Loucy (cell line): ENCODE measurements around the gene SMARCAL1.

Source experiments
- H2AFZ ChIP-seq: fragments of 200-600 bp; sonication (generic); 2 replicates; pipeline ENCODE4 v1.6.0; 2016; ENCODE audit warnings: antibody characterized with exemption, mild to moderate bottlenecking, low read length, moderate library complexity
- H3F3A ChIP-seq: fragments of 200-600 bp; 2 replicates; pipeline ENCODE4 v1.6.0; 2016; ENCODE audit warnings: antibody characterized with exemption, low read depth, mild to moderate bottlenecking
- H3K27me3 ChIP-seq: fragments of 200-600 bp; sonication (generic); 2 replicates; pipeline ENCODE4 v1.6.1; 2014; ENCODE audit warnings: low read length, mild to moderate bottlenecking; ENCODE audit not compliant: insufficient read depth, poor library complexity, severe bottlenecking
- H3K36me3 ChIP-seq: fragments of 200-600 bp; sonication (generic); 2 replicates; pipeline ENCODE4 v1.6.1; 2016; ENCODE audit warnings: low read length; ENCODE audit not compliant: insufficient read depth
- H3K4me1 ChIP-seq: fragments of 200-600 bp; sonication (generic); 2 replicates; pipeline ENCODE4 v1.5.1; 2014; ENCODE audit warnings: low read length, mild to moderate bottlenecking; ENCODE audit not compliant: insufficient read depth, poor library complexity, severe bottlenecking
- H3K4me2 ChIP-seq: fragments of 200-600 bp; sonication (generic); 2 replicates; pipeline ENCODE4 v1.6.0; 2014; ENCODE audit warnings: antibody characterized with exemption, low read length, low read depth, mild to moderate bottlenecking; ENCODE audit not compliant: poor library complexity, severe bottlenecking
- H3K4me3 ChIP-seq: fragments of 200-600 bp; sonication (generic); 2 replicates; pipeline ENCODE4 v1.5.1; 2014; ENCODE audit warnings: low read length, mild to moderate bottlenecking, mixed read lengths; ENCODE audit not compliant: poor library complexity, severe bottlenecking
- H3K79me2 ChIP-seq: fragments of 200-600 bp; sonication (generic); 2 replicates; pipeline ENCODE4 v1.6.1; 2014; ENCODE audit warnings: low read length; ENCODE audit not compliant: insufficient read depth
- H3K9ac ChIP-seq: fragments of 200-600 bp; sonication (generic); 2 replicates; pipeline ENCODE4 v1.6.0; 2014; ENCODE audit warnings: mild to moderate bottlenecking, low read depth, low read length, moderate library complexity; ENCODE audit not compliant: poor library complexity, severe bottlenecking
- H3K9me2 ChIP-seq: fragments of 200-600 bp; sonication (generic); replicated peaks from 2 replicates; pipeline ENCODE4 v1.6.1; 2016; ENCODE audit warnings: low read depth, low read length, mixed read lengths
- H3K9me3 ChIP-seq: fragments of 200-600 bp; sonication (generic); 2 replicates; pipeline ENCODE4 v1.6.1; 2014; ENCODE audit warnings: mild to moderate bottlenecking, antibody characterized with exemption, low read length, low read depth; ENCODE audit not compliant: insufficient read depth
- H4K20me1 ChIP-seq: fragments of 200-600 bp; sonication (generic); 2 replicates; pipeline ENCODE4 v1.6.0; 2014; ENCODE audit warnings: antibody characterized with exemption, low read length, mild to moderate bottlenecking; ENCODE audit not compliant: insufficient read depth, poor library complexity, severe bottlenecking
- EZH2phosphoT487 ChIP-seq: fragments of 200-600 bp; IDR thresholded peaks from 2 replicates; pipeline ENCODE4 v1.6.1; 2018; ENCODE audit warnings: antibody characterized with exemption, mild to moderate bottlenecking, moderate library complexity, borderline replicate concordance
- TF ChIP-seq, protein P1 (sequence below): fragments of 200-600 bp; sonication (generic); conservative IDR thresholded peaks from 2 replicates; pipeline ENCODE4 v1.5.1; 2014; ENCODE audit warnings: mild to moderate bottlenecking, antibody characterized with exemption, low read length

SMARCAL1 gene

DNA sequence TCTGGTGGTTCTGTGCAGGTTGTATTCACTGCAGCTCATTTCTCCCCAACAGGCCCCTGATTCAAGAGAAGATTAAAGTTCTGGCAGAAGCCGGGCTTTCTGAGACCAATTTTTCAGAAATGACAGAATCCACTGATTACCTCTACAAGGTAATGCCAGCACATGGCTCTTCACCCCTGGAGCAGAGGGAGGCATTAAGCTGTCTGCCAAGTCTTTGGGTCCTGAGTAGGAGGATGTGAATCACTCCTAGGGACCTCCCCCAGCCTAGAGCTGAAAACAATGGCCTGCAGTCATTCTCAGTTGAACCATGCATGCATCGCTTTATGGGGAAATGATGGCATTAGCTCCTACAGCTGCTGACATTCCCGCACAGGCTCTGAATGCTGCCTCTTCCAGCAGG is 65.9 kb downstream of the SMARCAL1 start:
- H3K9me3 ChIP-seq = no peaks in the 10 kb centered on the region
- peaks cover 6% of the 10 kb centered on the region; the same call in 1 of the 2 replicates for H3K79me2 ChIP-seq
- peaks cover 20% of the 10 kb centered on the region; the same call in 1 of the 2 replicates for H3K36me3 ChIP-seq
- H3K9ac ChIP-seq = peak overlapping the region; percentile 58
- H3K4me1 ChIP-seq = peaks cover 55% of the 10 kb centered on the region
- H4K20me1 ChIP-seq = no peaks in the 10 kb centered on the region
- peak overlapping the region; percentile 33 for H3K4me2 ChIP-seq
- H3K4me3 ChIP-seq = no peak overlapping the region
- H2AFZ ChIP-seq = no peak overlapping the region
- peaks cover 14% of the 10 kb centered on the region; the same call in 1 of the 2 replicates for H3F3A ChIP-seq
- H3K27me3 ChIP-seq = no peaks in the 10 kb centered on the region
- TF ChIP-seq EZH2phosphoT487 = no peak
- TF ChIP-seq, protein P1, sequence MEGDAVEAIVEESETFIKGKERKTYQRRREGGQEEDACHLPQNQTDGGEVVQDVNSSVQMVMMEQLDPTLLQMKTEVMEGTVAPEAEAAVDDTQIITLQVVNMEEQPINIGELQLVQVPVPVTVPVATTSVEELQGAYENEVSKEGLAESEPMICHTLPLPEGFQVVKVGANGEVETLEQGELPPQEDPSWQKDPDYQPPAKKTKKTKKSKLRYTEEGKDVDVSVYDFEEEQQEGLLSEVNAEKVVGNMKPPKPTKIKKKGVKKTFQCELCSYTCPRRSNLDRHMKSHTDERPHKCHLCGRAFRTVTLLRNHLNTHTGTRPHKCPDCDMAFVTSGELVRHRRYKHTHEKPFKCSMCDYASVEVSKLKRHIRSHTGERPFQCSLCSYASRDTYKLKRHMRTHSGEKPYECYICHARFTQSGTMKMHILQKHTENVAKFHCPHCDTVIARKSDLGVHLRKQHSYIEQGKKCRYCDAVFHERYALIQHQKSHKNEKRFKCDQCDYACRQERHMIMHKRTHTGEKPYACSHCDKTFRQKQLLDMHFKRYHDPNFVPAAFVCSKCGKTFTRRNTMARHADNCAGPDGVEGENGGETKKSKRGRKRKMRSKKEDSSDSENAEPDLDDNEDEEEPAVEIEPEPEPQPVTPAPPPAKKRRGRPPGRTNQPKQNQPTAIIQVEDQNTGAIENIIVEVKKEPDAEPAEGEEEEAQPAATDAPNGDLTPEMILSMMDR = no peak
- H3K9me2 ChIP-seq = no peaks in the 10 kb centered on the region

GRCh38 chr2:216478791-216479190 is 66.5 kb downstream of the SMARCAL1 start:
- no peak overlapping the region for H2AFZ ChIP-seq
- TF ChIP-seq EZH2phosphoT487 = no peak
- TF ChIP-seq, protein P1 = peak; percentile 59
- H3K4me2 ChIP-seq = peak overlapping the region; percentile 33
- peaks cover 6% of the 10 kb centered on the region; the same call in 1 of the 2 replicates for H3K79me2 ChIP-seq
- no peak overlapping the region for H3K4me3 ChIP-seq
- peak overlapping the region; percentile 58 for H3K9ac ChIP-seq
- H3K36me3 ChIP-seq = peaks cover 24% of the 10 kb centered on the region
- no peaks in the 10 kb centered on the region for H3K9me3 ChIP-seq
- peaks cover 49% of the 10 kb centered on the region for H3K4me1 ChIP-seq
- H3K9me2 ChIP-seq = no peaks in the 10 kb centered on the region
- H3F3A ChIP-seq = peaks cover 14% of the 10 kb centered on the region; the same call in 1 of the 2 replicates
- no peaks in the 10 kb centered on the region for H4K20me1 ChIP-seq
- no peaks in the 10 kb centered on the region for H3K27me3 ChIP-seq

DNA sequence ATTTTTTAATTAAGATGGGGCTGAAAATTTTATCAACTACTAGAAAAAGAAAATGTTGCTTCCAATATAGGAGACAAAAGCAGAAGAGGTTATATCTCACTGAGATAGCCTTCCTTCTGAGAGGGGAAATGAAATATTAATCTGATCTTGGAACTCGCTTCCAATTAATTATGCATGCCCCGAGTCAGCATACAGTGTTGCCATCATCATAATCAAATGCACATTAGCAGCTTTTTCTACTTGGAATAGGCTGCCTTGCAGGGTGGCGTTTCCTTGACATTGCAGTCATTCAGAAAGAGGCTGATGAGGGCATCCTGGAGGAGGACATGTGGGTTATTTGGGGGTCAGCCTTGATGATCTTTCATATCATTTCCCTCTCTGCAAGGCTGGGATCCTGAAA is 67.9 kb downstream of the SMARCAL1 start:
- no peak overlapping the region for H3K4me3 ChIP-seq
- H3K36me3 ChIP-seq = peaks cover 24% of the 10 kb centered on the region
- H3K9me3 ChIP-seq = no peaks in the 10 kb centered on the region
- no peaks in the 10 kb centered on the region for H3K27me3 ChIP-seq
- no peaks in the 10 kb centered on the region for H3K9me2 ChIP-seq
- peaks cover 5% of the 10 kb centered on the region; the same call in 1 of the 2 replicates for H3F3A ChIP-seq
- TF ChIP-seq EZH2phosphoT487 = no peak
- TF ChIP-seq, protein P1 = no peak
- H3K79me2 ChIP-seq = peaks cover 6% of the 10 kb centered on the region; the same call in 1 of the 2 replicates
- no peak overlapping the region for H3K4me2 ChIP-seq
- no peak overlapping the region for H3K9ac ChIP-seq
- H3K4me1 ChIP-seq = peaks cover 38% of the 10 kb centered on the region
- H2AFZ ChIP-seq = no peak overlapping the region
- no peaks in the 10 kb centered on the region for H4K20me1 ChIP-seq
